Stimulated activated CD8-positive, alpha-beta memory T cell treated with anti-CD3 and anti-CD28 coated beads, Interleukin-2, amount 100 ng/mL, for 1 hour (primary cell): Measurements from ENCODE around the gene VIPAS39.

ENCODE experiments used
- DNase-seq, 2 donors: peaks; one replicate each; pipeline ENCODE4 v3.0.0-alpha.2; 2020; ENCODE audit warnings: low read depth in 2 of 2

VIPAS39 gene

DNA sequence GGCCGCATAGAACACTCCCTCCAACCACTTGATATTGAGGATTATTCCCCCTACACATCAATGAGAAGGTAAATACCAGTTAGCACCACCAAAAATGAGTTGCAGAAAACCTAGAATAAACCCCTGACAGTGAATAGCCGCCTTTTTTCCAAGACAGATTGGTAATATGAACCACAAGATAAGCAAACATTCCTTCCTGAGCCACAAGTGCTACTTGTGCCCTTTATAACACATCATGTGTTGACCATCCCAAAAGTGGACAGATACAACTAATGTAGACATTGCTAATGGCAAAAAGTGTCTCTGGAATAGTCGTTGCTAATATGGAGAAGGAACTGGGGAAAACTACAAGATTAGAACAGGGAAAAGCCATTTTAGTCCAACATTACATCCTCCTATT lies 51.3 kb downstream of the VIPAS39 start:
- DNase-seq, result no peak

DNA sequence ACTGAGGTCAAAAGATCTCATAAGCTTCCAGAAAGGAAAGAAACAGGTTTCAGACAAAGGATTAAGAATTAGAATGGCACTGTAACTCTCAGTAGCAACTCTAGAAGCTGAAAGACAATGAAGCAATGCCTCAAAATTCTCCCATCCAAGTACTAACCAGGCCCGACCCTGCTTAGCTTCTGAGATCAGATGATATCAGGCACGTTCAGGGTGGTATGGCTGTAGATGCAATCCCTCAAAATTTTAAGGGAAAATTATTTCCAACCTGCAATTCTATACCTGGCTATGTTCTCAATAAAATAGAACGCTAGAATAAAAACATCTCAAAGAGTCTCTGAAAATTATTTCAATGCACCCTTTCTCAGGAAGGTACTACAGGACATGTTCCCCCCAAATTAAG lies 53.6 kb downstream of the VIPAS39 start:
- DNase-seq, result no peak

DNA sequence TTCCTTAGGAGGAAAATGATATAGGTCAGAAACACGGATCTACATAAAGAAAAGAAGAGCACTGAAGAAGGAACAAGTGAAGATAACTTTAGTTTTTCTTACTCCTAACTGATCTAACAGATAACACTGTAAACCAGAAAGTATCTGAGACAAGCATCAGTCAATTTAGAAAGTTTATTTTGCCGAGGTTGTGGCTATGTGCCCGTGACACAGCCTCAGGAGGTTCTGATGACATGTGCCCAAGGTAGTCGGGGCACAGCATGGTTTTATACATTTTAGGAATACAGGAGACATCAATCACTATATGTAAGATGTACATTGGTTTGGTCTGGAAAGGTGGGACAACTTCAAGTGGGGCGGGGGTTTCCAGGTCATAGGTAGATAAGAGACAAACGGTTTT lies 57.2 kb downstream of the VIPAS39 start:
- no peak for DNase-seq

DNA sequence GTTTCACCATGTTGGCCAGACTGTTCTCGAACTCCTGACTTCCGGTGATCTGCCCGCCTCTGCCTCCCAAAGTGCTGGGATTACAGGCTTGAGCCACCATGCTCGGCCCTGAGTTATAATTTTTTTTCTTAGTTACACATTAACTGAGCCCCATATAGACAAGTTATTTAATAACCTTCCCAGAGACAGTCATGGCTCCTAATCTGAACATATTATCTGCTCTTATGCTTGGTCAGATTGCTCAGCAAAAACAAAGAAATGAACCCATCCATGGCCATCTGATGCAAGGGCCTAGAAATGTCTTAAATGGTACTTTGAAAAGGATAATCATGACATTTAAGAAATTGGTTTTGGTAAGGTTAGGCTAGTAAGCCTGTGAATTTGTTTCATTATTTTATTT lies 67.2 kb downstream of the VIPAS39 start:
- DNase-seq, result no peak

DNA sequence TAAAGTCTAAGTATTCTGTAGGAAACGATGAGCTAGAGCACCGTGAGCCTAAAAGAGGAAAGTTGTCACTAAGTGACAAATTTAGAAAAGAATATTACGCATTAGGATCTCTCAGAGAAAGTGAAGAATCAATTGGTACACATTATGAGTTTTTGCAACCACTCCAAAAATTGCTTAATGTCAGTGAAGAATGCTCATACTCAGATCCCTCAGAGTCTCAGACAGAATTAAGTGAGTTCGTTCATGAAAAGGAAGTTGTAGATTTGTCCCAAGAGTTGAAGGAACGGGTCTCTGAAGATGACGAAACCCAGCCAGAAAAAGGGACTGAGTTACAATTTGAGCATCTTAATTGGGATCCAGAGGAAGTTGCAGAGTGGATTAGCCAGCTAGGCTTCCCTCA lies 78.7 kb downstream of the VIPAS39 start:
- DNase-seq, result no peak

DNA sequence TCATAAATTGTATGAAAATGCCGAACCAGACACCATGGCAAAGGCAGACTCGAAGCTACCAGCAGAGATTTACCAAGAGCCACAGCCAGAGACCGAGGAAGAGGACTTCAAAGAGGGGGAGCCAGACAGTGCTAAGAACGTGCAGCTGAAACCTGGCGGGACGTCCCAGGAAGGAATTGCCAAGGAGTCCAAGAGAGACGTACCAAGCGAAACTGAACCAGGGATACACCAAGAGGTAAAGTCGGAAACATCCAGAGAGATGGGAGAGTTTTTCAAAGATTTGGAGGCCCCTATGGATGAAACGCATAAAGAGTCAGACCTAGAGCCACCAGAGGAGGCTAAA lies 79.9 kb downstream of the VIPAS39 start:
- DNase-seq, result no peak

DNA sequence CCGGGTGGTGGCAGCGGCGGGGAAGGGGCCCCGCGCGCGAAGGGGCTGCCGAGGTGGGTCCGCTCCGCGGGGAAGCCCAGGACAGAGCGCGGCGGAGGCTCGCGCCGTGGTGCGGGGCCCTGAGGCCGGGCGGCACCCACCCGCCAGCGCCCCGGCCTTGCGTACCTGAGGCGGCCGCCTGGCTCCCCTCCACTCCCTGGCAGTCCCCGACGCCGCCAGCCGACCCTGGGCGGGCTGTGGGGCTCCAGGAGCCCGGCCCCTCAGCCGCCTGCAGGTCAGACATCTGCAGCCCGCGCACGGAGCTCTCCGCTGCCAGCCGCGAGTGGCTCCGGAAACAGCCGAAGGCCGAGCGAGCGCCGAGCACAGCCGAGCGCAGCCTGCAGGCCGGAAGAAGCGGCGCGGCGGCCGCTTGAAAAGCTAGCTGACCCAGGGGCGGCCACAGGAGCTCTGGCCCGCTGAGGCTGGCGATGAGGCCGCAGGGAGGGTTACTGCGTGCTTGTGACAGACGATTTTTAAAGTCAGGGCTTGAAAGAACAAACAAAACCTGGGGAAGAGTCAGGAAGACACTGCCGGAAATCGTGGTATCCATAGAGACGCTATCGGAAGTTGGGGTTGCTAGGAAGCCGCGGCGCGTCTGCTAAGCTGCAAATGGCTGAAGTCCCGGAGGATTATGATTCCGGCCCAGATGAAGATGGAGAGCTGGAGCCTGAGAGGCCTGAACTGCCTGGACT lies 80.5 kb downstream of the VIPAS39 start, which contains the start of the genes SAMD15 and TMED8:
TSS of gene SAMD15 (plus strand) at position 609 of the 731 bp plus-strand sequence. CDS start at position 649, 40 bp downstream.
TSS of gene TMED8 (minus strand) at position 324 of the 731 bp plus-strand sequence. CDS start at position 283, 41 bp downstream.
- peak; percentile 68 to 70 for DNase-seq
